ENCODE results near the gene NBAS.

NBAS gene

GRCh38 chr2:15334644-15335326 lies 226.3 kb downstream of the NBAS start (continued):
- TF ChIP-seq ZNF843 (tag by site-specific recombination; IDR thresholded peaks at IDR 0.05) = peak; percentile 95
- TF ChIP-seq HIC1 (tag by site-specific recombination; IDR thresholded peaks at IDR 0.05) = peak; percentile 64
- no peak for TF ChIP-seq ZNF654 (tag by site-specific recombination; IDR thresholded peaks at IDR 0.05; ENCODE audit: low read depth)
- TF ChIP-seq ZNF610 (tag by site-specific recombination; IDR thresholded peaks at IDR 0.05; ENCODE audit: borderline replicate concordance) = no peak
- TF ChIP-seq ZNF791 (tag by site-specific recombination; IDR thresholded peaks at IDR 0.05) = no peak
- no peak for TF ChIP-seq ZNF768 (tag by site-specific recombination; IDR thresholded peaks at IDR 0.05)
- TF ChIP-seq ZIC2 (tag by site-specific recombination; IDR thresholded peaks at IDR 0.05) = no peak
- TF ChIP-seq ZNF394 (tag by site-specific recombination; IDR thresholded peaks at IDR 0.05; ENCODE audit: borderline replicate concordance) = peak; percentile 34; the same call in 1 of the 2 replicates
- no peak for TF ChIP-seq ZNF239 (tag by site-specific recombination; IDR thresholded peaks at IDR 0.05)
- TF ChIP-seq ZNF777 (tag by site-specific recombination; IDR thresholded peaks at IDR 0.05; ENCODE audit: borderline replicate concordance) = no peak
- peak; percentile 72; the same call in 1 of the 2 replicates for TF ChIP-seq IKZF3 (tag by site-specific recombination; IDR thresholded peaks at IDR 0.05)
- TF ChIP-seq ZNF19 (tag by site-specific recombination; IDR thresholded peaks at IDR 0.05; ENCODE audit: low read depth) = no peak
- peak; percentile 77 for TF ChIP-seq KLF8 (tag by site-specific recombination; IDR thresholded peaks at IDR 0.05)
- 0 out of 2 replicates have a peak, but pooled peaks have one; percentile 14 for TF ChIP-seq SP3 (tag by site-specific recombination; IDR thresholded peaks at IDR 0.05)
- peak; percentile 65 for TF ChIP-seq KLF10 (tag by site-specific recombination; IDR thresholded peaks at IDR 0.05)
- TF ChIP-seq HOXA7 (CRISPR knock-in tag; IDR thresholded peaks at IDR 0.05; ENCODE audit: borderline replicate concordance) = no peak
- TF ChIP-seq ZNF140 (tag by site-specific recombination; IDR thresholded peaks at IDR 0.05) = no peak
- TF ChIP-seq ZNF549 (tag by site-specific recombination; IDR thresholded peaks at IDR 0.05) = 0 out of 2 replicates have a peak, but pooled peaks have one; percentile 28
- no peak for TF ChIP-seq ZNF138 (tag by site-specific recombination; IDR thresholded peaks at IDR 0.05; ENCODE audit: borderline replicate concordance)
- TF ChIP-seq ZSCAN30 (tag by site-specific recombination; IDR thresholded peaks at IDR 0.05) = 0 out of 2 replicates have a peak, but pooled peaks have one; percentile 44
- TF ChIP-seq ZNF23 (tag by site-specific recombination; IDR thresholded peaks at IDR 0.05; ENCODE audit: borderline replicate concordance) = no peak
- no peak for TF ChIP-seq KLF1 (tag by site-specific recombination; IDR thresholded peaks at IDR 0.05)
- no peak for TF ChIP-seq ZNF449 (tag by site-specific recombination; IDR thresholded peaks at IDR 0.05)
- peak; percentile 92 for TF ChIP-seq OSR2 (tag by site-specific recombination; IDR thresholded peaks at IDR 0.05)
- TF ChIP-seq ZNF548 (tag by site-specific recombination; IDR thresholded peaks at IDR 0.05) = no peak
- TF ChIP-seq ZNF223 (tag by site-specific recombination; IDR thresholded peaks at IDR 0.05) = no peak
- TF ChIP-seq ZBTB17 (tag by site-specific recombination; IDR thresholded peaks at IDR 0.05) = peak; percentile 63
- peak; percentile 64 for TF ChIP-seq GLIS1 (tag by site-specific recombination; IDR thresholded peaks at IDR 0.05)
- 0 out of 2 replicates have a peak, but pooled peaks have one; percentile 32 for TF ChIP-seq GLI2 (tag by site-specific recombination; IDR thresholded peaks at IDR 0.05; ENCODE audit: borderline replicate concordance, low read depth)
- TF ChIP-seq ZFP41 (tag by site-specific recombination; IDR thresholded peaks at IDR 0.05; ENCODE audit: borderline replicate concordance) = no peak
- peak; percentile 93 for TF ChIP-seq FEZF1 (tag by site-specific recombination; IDR thresholded peaks at IDR 0.05)
- no peak for TF ChIP-seq ZNF157 (tag by site-specific recombination; IDR thresholded peaks at IDR 0.05)
- TF ChIP-seq ZNF2 (tag by site-specific recombination; IDR thresholded peaks at IDR 0.05) = 0 out of 2 replicates have a peak, but pooled peaks have one; percentile 55
- no peak for TF ChIP-seq ZNF792 (tag by site-specific recombination; IDR thresholded peaks at IDR 0.05)
- TF ChIP-seq BCL11B (tag by site-specific recombination; IDR thresholded peaks at IDR 0.05; ENCODE audit: low read depth) = peak; percentile 67; the same call in 1 of the 2 replicates
- TF ChIP-seq ZBTB8A (tag by site-specific recombination; IDR thresholded peaks at IDR 0.05) = peak; percentile 25; the same call in 1 of the 2 replicates
- TF ChIP-seq ZNF391 (tag by site-specific recombination; IDR thresholded peaks at IDR 0.05; ENCODE audit: borderline replicate concordance, low read depth) = peak; percentile 65; the same call in 1 of the 2 replicates
- peak; percentile 76; the same call in 1 of the 2 replicates for TF ChIP-seq BCL11A (tag by site-specific recombination; IDR thresholded peaks at IDR 0.05; ENCODE audit: low read depth)
